IPS-NIHi11 (cell line): ENCODE measurements around the gene MTARC2.

Source experiments
- DNase-seq: peaks from one replicate; pipeline ENCODE4 v3.0.0; 2012; ENCODE audit warnings: mixed read lengths, low spot score

The MTARC2 gene

DNA sequence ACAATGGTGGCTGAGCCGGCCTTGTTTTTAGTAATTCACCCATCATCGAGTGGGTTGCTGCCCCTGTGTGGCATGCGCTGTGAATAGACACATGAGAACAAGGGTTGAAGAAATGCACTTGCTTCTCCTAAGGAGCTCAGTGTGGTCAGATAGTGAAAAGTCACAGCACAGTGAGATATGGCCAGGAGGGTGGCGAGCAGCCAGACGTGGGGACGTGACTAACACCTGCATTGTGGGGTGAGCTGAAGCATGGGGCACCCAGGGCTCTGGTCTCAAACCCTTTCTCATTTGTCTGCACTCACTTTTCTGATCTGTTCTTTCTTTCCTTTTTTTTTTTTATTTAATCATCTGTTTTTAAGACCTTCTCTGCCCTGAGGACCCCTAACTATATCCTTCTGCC lies 52.1 kb downstream of the MTARC2 start:
- DNase-seq = no peak

GRCh38 chr1:220803401-220804201 lies 55.5 kb downstream of the MTARC2 start:
- peak; percentile 40 for DNase-seq

- DNase-seq = no peak
Observed at GRCh38 chr1:220804202-220804586, 56.1 kb downstream of the MTARC2 start.

DNA sequence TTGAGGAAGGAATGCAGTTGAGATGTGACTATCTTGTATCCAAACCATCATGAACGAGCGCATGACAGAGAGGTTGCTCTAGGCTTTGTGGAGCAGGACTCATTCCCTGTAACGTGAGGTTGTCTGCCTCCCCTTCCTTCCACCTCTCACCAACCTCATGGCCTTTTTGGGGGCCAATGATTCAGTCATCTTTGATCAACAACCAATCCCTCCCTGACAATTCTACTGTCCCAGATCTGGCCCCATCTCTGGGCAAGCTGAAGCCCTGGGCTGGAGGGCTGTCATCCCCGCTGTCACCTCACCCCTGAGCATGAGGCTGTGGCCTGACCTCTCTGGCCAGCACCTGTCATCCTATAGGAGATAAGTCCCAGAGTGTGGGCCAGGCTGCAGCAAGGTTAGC lies 58.3 kb downstream of the MTARC2 start:
- DNase-seq = no peak

GRCh38 chr1:220807726-220808125 lies 59.6 kb downstream of the MTARC2 start:
- no peak for DNase-seq

DNA sequence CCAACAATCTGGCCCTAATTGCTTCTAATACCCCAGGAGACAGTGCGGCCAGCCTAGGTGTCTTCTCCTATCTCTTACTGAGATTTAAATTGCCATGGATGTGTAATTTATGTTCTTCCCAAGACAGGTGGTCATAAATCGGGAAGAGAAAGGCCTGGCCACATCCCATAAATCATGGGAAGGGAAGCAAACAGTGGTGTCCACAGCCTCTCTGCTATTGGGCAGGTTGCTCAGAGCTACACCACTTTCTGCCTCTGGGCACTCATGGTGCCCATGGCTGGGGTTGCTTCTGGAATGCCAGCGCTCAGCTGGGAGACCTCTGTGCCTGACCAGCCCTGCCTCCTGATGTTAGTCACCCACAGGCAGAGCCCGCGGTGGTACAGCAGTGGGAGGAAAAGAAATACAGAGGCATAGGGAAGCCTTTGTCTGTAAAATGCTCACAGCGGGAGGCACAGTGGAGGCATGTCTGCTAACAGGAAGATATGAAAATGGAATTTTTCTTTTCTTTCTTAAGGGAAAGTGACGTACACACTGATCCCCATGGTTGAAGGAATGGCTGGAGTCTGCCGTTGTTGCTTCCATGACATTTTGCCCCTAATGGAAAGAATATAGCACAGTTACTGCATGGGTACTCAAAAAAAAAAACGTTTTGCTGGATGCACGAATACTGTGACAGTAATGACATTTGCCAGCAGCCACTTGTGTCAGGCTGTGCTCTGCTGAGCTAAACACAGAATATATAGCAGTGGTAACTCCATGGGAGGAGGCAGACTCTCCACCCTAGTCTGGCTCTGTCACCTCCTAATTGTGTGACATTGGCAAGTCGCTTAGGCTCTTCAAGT lies 60.4 kb downstream of the MTARC2 start:
- DNase-seq = no peak

- no peak for DNase-seq
Observed at GRCh38 chr1:220809187-220809550, 61.0 kb downstream of the MTARC2 start.

- DNase-seq = no peak
Observed at GRCh38 chr1:220809704-220810103, 61.6 kb downstream of the MTARC2 start.

GRCh38 chr1:220810179-220810653 lies 62.1 kb downstream of the MTARC2 start:
- peak; percentile 86 for DNase-seq

- DNase-seq = no peak
Observed at GRCh38 chr1:220810963-220811362, 62.8 kb downstream of the MTARC2 start.

DNA sequence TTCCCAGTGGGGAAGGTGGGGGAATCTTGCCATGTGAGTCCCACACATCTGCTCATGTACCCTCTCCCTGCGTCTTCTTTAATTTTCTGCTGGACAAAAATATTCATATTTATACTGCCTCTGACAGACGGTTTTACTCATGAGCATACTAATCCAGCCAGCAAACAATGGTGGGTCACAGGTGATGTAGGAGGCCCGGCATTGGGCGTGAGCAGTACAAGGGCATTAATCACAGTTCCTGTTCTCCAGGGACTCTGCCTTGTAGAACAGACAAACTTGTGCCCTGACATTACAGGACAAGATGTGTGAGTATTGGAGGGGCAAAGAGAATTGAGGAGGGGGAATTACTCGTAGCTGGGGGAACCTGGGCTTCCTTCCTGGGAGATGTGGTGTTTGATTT lies 63.6 kb downstream of the MTARC2 start:
- no peak for DNase-seq

GRCh38 chr1:220812308-220812707 lies 64.2 kb downstream of the MTARC2 start:
- DNase-seq = no peak

DNA sequence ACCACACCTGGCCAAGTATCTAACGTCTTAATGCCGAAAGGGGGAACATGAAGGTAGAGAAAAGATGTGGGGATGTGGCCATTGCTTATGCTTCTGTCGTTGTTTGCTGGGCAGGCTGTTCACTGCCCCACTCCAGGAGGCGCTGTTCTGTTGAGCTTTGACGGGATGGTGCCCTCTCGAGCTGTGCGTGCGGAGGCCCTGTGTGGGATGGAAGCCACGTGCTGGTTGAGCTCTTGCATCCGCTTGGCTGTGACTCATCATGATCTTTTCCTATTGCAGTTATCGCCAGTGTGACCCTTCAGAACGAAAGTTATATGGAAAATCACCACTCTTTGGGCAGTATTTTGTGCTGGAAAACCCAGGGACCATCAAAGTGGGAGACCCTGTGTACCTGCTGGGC lies 64.9 kb downstream of the MTARC2 start:
- no peak for DNase-seq

- DNase-seq = no peak
Observed at GRCh38 chr1:220815409-220815808, 67.3 kb downstream of the MTARC2 start.

DNA sequence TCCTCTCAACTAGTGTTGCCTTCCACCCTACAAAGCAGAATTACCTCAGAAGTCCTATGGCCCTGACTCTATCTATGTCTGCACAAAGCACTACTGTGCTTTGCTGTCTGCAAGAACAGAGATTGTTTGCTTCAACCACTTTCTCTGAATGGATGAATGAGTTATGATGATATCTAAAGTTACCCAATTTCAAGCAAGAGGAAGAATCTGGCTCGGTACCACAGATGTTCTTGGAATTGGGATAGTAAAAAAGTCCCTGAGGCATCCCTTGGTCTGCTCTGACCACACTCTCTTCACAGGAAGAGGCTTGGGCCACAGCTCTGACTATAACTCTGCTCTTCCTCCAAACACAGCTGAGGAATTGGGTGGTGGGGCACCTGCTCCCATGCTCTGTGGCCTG lies 69.8 kb downstream of the MTARC2 start:
- DNase-seq = no peak

DNA sequence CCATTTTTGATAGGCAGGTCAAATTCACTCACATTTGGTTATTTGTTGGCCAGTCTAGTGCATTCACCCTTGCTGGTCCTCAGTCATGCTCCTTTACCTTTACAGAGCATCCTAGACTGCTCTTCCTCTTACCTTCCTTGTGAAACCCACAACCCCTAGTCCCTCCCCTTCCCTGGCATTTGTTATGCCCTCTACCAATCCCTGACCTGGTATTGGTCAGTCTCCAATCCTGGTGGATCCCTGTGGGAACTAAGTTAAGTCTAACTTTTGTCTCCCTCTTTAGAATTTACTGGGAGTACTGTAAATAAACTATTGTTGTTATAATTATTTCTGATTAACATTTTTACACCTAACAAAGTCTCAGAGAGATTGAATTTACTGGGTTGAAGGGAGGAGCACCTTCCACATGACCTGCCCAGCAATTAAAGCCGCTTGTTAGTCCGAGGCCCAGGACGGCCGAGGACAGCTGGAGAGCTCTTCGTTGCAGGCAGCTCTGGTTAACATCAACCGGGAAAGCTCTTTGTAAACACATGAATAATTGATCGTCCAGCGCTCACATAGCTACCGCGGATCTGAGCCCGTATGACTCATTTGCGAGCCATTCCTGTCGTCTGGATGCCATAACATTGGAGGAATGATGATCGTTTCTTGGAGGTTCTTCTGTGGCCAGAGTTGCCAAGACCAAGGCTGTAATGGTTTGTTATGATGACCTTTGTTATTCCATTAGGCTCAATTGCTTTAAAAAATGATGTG lies 70.5 kb downstream of the MTARC2 start:
- DNase-seq = peak; percentile 41

DNA sequence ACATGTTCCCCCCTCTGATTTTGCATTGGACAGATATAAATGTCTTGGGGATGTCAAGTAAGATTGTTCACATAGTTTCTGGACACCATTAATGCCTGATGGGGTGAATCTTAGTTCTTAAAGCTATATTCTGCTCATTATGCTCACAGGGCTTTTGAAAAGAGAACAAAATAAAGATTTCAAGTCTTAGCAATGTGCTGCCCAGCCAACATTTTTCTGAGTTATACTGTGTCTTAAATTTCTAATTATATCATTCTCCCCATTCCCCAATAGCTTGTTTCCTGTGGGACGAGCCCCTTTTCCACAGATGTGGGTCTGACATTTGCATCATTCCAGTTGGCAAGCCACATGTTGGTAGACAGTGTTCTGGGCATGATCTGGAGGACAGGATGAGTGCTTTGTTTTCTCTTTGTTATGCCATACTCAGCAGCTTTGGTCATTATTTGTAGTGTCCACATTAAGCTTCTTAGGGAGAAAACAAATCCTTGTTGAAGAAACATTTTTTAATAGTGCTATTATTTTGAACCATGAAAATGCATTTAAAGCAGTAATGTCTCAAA lies 71.4 kb downstream of the MTARC2 start:
- DNase-seq = no peak

- DNase-seq = no peak
Observed at GRCh38 chr1:220824031-220824989, 76.2 kb downstream of the MTARC2 start.

- DNase-seq = no peak
Observed at GRCh38 chr1:220825819-220826551, 77.9 kb downstream of the MTARC2 start.

- no peak for DNase-seq
Observed at GRCh38 chr1:220826729-220827128, 78.6 kb downstream of the MTARC2 start.
